Endothelial cell of umbilical vein (primary cell): ENCODE measurements around the gene HUNK.

Source experiments
- MYC ChIP-seq: IDR thresholded peaks from one replicate; pipeline ENCODE4 v1.6.1; 2011; ENCODE audit warnings: mild to moderate bottlenecking, low read depth, low read length
- POLR2A ChIP-seq: IDR thresholded peaks from 2 replicates; pipeline ENCODE4 v1.6.1; 2012; ENCODE audit warnings: low read depth, mild to moderate bottlenecking, control low read depth, low read length
- TF ChIP-seq, protein P1 (sequence below), 2 donors: IDR thresholded peaks; 1 replicate in 1 of 2; 2 replicates in 1 of 2; pipeline ENCODE4 v1.5.1; 2011; ENCODE audit warnings: low read length in 2 of 2, mild to moderate bottlenecking in 2 of 2, moderate library complexity in 2 of 2, control low read depth in 1 of 2, inconsistent platforms in 1 of 2, low read depth in 1 of 2; ENCODE audit not compliant: insufficient read depth in 1 of 2; ENCODE audit errors: extremely low read depth in 1 of 2

DNA sequence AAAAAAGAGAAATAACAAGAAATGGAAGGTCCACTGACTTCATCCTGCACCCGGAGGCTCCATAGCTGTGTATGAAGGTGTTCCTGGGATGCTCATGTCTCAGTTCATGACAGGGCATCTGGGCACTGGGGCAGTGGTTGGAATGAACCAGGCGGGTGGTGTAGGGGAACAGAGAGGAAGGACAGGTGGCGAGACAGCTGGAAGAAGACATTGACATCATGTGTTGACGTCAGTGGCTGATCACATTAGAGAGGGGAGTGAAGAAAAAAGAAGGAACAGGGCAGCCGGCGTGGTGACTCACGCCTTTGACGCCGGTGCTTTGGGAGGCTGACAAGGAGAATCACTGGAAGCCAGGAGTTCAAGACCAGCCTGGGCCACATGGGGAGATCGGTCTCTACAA lies 50.1 kb downstream of the HUNK start:
- TF ChIP-seq POLR2A (no peak), MYC (no peak)
- TF ChIP-seq, protein P1, sequence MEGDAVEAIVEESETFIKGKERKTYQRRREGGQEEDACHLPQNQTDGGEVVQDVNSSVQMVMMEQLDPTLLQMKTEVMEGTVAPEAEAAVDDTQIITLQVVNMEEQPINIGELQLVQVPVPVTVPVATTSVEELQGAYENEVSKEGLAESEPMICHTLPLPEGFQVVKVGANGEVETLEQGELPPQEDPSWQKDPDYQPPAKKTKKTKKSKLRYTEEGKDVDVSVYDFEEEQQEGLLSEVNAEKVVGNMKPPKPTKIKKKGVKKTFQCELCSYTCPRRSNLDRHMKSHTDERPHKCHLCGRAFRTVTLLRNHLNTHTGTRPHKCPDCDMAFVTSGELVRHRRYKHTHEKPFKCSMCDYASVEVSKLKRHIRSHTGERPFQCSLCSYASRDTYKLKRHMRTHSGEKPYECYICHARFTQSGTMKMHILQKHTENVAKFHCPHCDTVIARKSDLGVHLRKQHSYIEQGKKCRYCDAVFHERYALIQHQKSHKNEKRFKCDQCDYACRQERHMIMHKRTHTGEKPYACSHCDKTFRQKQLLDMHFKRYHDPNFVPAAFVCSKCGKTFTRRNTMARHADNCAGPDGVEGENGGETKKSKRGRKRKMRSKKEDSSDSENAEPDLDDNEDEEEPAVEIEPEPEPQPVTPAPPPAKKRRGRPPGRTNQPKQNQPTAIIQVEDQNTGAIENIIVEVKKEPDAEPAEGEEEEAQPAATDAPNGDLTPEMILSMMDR (IDR thresholded peaks at IDR 0.05; ENCODE audit: extremely low read depth in 1 of 2, insufficient read depth in 1 of 2, low read depth in 1 of 2, low read length in 2 of 2): no peak
